CD4-positive, alpha-beta T cell treated with Interleukin-4 for 1 hour (primary cell): ENCODE measurements around the gene XYLB.

Experiments used
- DNase-seq, 2 donors: peaks; one replicate each; pipeline ENCODE4 v3.0.0-alpha.2; 2020 to 2022

The XYLB gene

GRCh38 chr3:38457111-38458003, 110.8 kb downstream of the XYLB start:
- no peak for DNase-seq

- DNase-seq: no peak
Observed at GRCh38 chr3:38458796-38459498, 112.4 kb downstream of the XYLB start.

DNA sequence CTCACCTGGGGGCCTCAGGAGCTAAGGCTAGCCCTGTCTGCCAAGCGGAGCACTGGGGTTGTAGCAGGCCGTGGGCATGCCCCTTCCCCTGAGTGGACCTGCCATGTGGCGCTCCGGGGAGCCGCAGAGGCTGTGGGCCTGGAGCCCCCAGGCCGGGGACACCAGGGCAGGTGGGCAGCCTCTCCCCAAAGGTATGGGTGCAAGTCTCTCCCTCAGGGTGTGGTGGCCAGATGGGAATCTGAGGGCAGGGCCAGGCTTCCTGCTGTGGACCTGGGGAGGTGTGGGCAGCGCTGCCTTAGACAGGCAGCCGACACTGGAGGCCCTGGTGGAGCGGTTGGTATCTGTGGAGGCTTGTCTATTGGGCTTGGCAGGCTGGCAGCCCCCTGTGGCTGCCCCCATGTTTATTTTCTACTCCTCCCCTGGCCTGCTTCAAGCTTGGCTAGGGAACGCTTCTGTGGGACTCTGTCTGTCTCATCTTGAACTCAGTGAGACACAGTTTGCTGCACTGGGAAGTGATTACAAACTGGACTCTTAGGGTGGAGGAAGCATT, 113.0 kb downstream of the XYLB start:
- DNase-seq: no peak

- DNase-seq: no peak
Observed at GRCh38 chr3:38460377-38461270, 114.0 kb downstream of the XYLB start.
